Epithelial cell of prostate (primary cell): ENCODE data around the gene KREMEN1.

Experiments
- DNase-seq: peaks from one replicate; pipeline ENCODE4 v3.0.0-alpha.2; 2011; ENCODE audit warnings: low read depth, low spot score
- H3K27ac ChIP-seq: fragments of 450-650 bp; 2 replicates; pipeline ENCODE4 v1.5.1; 2017; ENCODE audit warnings: mild to moderate bottlenecking

The KREMEN1 gene

DNA sequence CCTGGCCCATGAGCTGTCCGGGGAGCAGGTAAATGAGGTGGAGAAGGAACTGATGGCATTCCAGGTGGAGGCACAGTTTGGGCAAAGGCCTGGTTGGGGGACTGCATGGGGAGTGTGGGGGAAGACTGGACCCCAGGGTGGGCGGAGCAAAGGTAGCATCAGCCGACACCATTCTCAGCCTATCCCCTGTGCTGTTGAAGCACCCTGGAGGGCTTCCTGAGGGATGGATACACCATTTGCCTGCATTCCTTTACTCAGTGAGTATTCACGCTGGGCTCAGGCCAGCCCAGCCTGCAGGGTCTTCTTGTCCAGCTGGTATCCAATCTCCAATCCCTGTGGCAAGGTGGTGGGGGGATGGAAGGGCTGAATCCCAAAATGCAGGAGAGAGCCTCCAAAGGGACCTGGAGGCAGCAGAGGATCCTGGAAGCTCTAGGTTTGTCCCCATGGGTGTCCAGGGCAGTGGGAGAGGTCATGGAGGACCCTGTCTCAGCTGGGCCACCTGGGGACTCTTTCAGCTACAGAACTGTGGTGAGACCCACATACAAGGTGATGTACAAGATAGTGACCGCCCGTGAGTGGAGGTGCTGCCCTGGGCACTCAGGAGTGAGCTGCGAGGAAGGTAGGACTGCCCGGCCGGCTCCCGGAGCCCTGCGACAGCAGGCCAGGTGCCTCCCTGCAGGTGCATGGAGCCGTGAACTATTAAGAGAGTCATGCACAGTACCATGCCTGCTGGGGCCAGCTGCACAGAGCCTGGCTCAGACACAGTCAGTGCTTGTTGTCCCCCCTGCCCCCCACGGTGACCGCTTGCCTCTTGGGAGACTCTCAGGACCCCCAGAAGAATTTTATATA is 142.4 kb downstream of the KREMEN1 start:
- DNase-seq = no peak
- H3K27ac ChIP-seq = no peak overlapping the region

DNA sequence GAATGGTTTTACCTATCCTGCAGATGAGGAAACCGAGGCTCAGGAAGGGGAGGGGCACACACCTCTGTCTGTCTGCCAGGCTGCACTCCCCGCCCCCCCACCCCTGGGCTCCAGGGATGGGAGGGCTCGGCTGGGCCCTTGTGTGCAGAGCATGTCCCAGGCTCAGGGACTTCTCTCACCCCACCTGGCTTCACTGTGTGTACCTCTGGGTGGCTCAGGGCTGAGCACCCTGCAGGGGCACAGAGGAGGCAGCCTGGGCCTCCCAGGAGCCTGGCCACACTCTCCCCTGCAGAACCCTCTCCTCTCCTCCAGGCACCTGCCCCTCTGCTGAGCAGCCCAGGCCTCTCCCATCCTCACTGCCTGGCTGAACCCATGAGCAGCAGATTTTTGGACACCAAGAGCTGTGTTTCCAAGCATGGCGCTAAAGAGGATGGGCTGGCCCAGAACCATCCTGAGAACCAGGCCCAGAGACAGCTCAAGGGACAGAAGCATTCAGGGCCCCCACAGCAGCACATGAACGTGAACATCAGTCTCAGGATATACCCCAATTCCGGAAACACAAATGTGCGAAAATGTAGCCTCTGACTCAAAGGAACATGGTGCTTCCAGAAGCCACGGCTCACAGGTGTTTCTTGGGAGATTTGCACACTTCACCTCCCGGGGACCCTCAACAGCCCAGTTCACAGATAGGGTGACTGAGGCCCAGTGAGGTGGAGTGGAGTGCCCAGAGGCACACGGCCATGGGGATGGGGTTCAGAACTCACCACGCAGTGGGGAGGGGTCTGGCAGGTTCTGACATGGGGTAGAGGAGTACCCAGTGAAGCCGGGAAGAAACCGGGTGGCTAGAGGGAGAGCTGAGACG is 143.4 kb downstream of the KREMEN1 start:
- no peak overlapping the region for H3K27ac ChIP-seq
- no peak for DNase-seq

DNA sequence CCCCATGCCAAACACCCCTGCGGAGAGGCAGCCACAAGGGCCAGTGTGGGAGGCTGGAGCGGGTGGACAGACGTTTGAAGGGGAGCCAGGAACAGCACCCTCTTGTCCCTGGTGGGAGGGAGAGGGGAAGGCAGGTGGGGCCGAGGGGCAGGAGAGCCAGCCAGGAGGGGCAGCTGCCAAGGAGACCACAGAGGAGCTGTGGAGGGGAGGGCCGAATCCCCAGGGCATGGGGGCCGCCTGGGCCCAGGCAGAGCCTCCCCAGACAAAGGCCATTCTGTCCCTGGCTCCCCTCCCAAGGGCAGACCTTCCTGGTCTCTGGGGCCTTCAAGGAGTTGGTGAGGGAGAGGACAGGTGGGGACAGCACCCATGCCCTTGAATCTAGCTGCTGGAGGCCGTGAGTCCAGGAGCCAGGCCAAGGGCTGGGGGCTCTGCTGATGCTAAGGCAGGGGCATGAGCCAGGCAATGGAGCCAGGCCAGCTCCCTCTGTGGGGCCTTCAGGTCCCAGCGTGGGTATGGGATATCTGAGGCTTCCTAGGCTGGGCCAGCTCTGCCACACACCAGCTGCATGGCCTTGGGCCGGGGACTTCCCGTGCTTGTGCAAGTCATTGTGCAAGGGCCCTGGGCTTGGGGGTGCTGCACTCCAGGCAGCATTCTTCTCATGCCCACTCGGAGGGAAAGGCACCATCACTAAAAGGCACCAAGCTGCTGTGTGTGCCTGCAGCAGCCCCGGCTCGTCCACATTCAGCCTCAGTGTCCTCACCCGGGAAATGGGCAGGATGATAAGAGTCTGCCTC is 144.2 kb downstream of the KREMEN1 start:
- DNase-seq = no peak
- no peak overlapping the region for H3K27ac ChIP-seq
